Measurements from ENCODE around the gene MUC6.

The MUC6 gene

GRCh38 chr11:995044-995751, 41.3 kb downstream of the MUC6 start:
- TF ChIP-seq CTCF (IDR thresholded peaks at IDR 0.05): no peak
- no peaks in the 10 kb centered on the region for H3K9me3 ChIP-seq
- H3K4me3 ChIP-seq (ENCODE audit: low read depth in 1 of 2, low read length in 1 of 2): no peak overlapping the region
- H3K27me3 ChIP-seq: no peaks in the 10 kb centered on the region
- no peak overlapping the region for H3K27ac ChIP-seq
- no peaks in the 10 kb centered on the region for H3K4me1 ChIP-seq (ENCODE audit: control insufficient read depth in 1 of 2, insufficient read depth in 1 of 2, low read depth in 1 of 2, low read length in 1 of 2)
- peaks cover 85% of the 10 kb centered on the region for H3K36me3 ChIP-seq

- no peak for TF ChIP-seq CTCF (IDR thresholded peaks at IDR 0.05)
- Histone ChIP-seq H3K27me3 (no peaks in the 10 kb centered on the region), H3K27ac (no peak overlapping the region), H3K9me3 (no peaks in the 10 kb centered on the region), H3K36me3 (peaks cover 90% of the 10 kb centered on the region), H3K4me3 (ENCODE audit: low read depth in 1 of 2, low read length in 1 of 2) (no peak overlapping the region), H3K4me1 (ENCODE audit: control insufficient read depth in 1 of 2, insufficient read depth in 1 of 2, low read depth in 1 of 2, low read length in 1 of 2) (no peaks in the 10 kb centered on the region)
These were observed 42.8 kb downstream of the MUC6 start for GRCh38 chr11:993632-994167.

- Histone ChIP-seq H3K4me1 (ENCODE audit: control insufficient read depth in 1 of 2, insufficient read depth in 1 of 2, low read depth in 1 of 2, low read length in 1 of 2) (no peaks in the 10 kb centered on the region), H3K27me3 (no peaks in the 10 kb centered on the region), H3K36me3 (peaks cover 93% of the 10 kb centered on the region), H3K27ac (no peak overlapping the region), H3K9me3 (no peaks in the 10 kb centered on the region), H3K4me3 (ENCODE audit: low read depth in 1 of 2, low read length in 1 of 2) (no peak overlapping the region)
- no peak for TF ChIP-seq CTCF (IDR thresholded peaks at IDR 0.05)
These were observed 43.9 kb downstream of the MUC6 start for GRCh38 chr11:992577-992976.

- Histone ChIP-seq H3K36me3 (peaks cover 95% of the 10 kb centered on the region), H3K9me3 (no peaks in the 10 kb centered on the region), H3K27me3 (no peaks in the 10 kb centered on the region), H3K4me1 (ENCODE audit: control insufficient read depth in 1 of 2, insufficient read depth in 1 of 2, low read depth in 1 of 2, low read length in 1 of 2) (no peaks in the 10 kb centered on the region), H3K4me3 (ENCODE audit: low read depth in 1 of 2, low read length in 1 of 2) (no peak overlapping the region), H3K27ac (no peak overlapping the region)
- TF ChIP-seq CTCF (IDR thresholded peaks at IDR 0.05): no peak
These were observed 44.7 kb downstream of the MUC6 start for GRCh38 chr11:991711-992307.

GRCh38 chr11:991034-991433, 45.5 kb downstream of the MUC6 start:
- no peaks in the 10 kb centered on the region for H3K4me1 ChIP-seq (ENCODE audit: control insufficient read depth in 1 of 2, insufficient read depth in 1 of 2, low read depth in 1 of 2, low read length in 1 of 2)
- H3K36me3 ChIP-seq: peaks cover 95% of the 10 kb centered on the region
- no peaks in the 10 kb centered on the region for H3K9me3 ChIP-seq
- no peak overlapping the region for H3K27ac ChIP-seq
- H3K27me3 ChIP-seq: no peaks in the 10 kb centered on the region
- H3K4me3 ChIP-seq (ENCODE audit: low read depth in 1 of 2, low read length in 1 of 2): no peak overlapping the region
- TF ChIP-seq CTCF (IDR thresholded peaks at IDR 0.05): no peak
